ENCODE data around the gene DUSP16. TPM values are rescaled to one million over a fixed set of nuclear protein-coding genes. Genes with fewer than 3 reads are reported as not detected.

The DUSP16 gene
- total and polyA plus RNA-seq, 2 experiments from 2014 or later: 11.7 to 59.4 TPM

GRCh38 chr12:12562016-12562483 lies 613 bp downstream of the DUSP16 start:
- H3F3A ChIP-seq (replicated peaks; ENCODE audit: low read depth): peaks cover 7% of the 10 kb centered on the region
- H2AFZ ChIP-seq: no peak overlapping the region
- peak overlapping the region; percentile 68; the same call in 1 of the 2 replicates for H3K4me2 ChIP-seq
- peak; percentile 62 for DNase-seq (ENCODE audit: low spot score)
- peak overlapping the region; percentile 95 for H3K27ac Mint-ChIP-seq
- TF ChIP-seq POLR2AphosphoS5 (IDR thresholded peaks at IDR 0.05; ENCODE audit: low read depth): no peak; the same call in 1 of the 2 replicates
- TF ChIP-seq CREB1 (CRISPR knock-in tag; IDR thresholded peaks at IDR 0.05; ENCODE audit: low read depth): no peak
- no peak for TF ChIP-seq JUNB (IDR thresholded peaks at IDR 0.05; ENCODE audit: unreplicated experiment)
- TF ChIP-seq REST (IDR thresholded peaks at IDR 0.05; ENCODE audit: unreplicated experiment): no peak
- TF ChIP-seq STAT1 (IDR thresholded peaks at IDR 0.05; ENCODE audit: unreplicated experiment): no peak
- no peak for TF ChIP-seq ZNF114 (CRISPR knock-in tag; IDR thresholded peaks at IDR 0.05)
- no peak for TF ChIP-seq ZNF462 (CRISPR knock-in tag; IDR thresholded peaks at IDR 0.05)
- TF ChIP-seq, protein P1, sequence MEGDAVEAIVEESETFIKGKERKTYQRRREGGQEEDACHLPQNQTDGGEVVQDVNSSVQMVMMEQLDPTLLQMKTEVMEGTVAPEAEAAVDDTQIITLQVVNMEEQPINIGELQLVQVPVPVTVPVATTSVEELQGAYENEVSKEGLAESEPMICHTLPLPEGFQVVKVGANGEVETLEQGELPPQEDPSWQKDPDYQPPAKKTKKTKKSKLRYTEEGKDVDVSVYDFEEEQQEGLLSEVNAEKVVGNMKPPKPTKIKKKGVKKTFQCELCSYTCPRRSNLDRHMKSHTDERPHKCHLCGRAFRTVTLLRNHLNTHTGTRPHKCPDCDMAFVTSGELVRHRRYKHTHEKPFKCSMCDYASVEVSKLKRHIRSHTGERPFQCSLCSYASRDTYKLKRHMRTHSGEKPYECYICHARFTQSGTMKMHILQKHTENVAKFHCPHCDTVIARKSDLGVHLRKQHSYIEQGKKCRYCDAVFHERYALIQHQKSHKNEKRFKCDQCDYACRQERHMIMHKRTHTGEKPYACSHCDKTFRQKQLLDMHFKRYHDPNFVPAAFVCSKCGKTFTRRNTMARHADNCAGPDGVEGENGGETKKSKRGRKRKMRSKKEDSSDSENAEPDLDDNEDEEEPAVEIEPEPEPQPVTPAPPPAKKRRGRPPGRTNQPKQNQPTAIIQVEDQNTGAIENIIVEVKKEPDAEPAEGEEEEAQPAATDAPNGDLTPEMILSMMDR (conservative IDR thresholded peaks at IDR 0.05; ENCODE audit: low read depth in 2 of 2): no peak
- TF ChIP-seq ZNF331 (CRISPR knock-in tag; IDR thresholded peaks at IDR 0.05; ENCODE audit: low read depth): no peak
- no peak for TF ChIP-seq NANOG (IDR thresholded peaks at IDR 0.05; ENCODE audit: borderline replicate concordance)
- TF ChIP-seq ETS1 (IDR thresholded peaks at IDR 0.05): no peak
- TF ChIP-seq EZH2 (IDR thresholded peaks at IDR 0.05; ENCODE audit: low read depth, unreplicated experiment): no peak
- no peak for TF ChIP-seq EZH2phosphoT487 (IDR thresholded peaks at IDR 0.05; ENCODE audit: unreplicated experiment)
- H3K4me1 ChIP-seq (ENCODE audit: insufficient read depth): peaks cover 26% of the 10 kb centered on the region
- H3K4me3 ChIP-seq: peak overlapping the region; percentile 80
- H3K36me3 Mint-ChIP-seq (ENCODE audit: low read depth): peaks cover 26% of the 10 kb centered on the region
- peaks cover 40% of the 10 kb centered on the region for H3K79me2 ChIP-seq (replicated peaks; ENCODE audit: insufficient read depth)
- H3K27me3 ChIP-seq (ENCODE audit: insufficient read depth): no peaks in the 10 kb centered on the region
- peak overlapping the region; percentile 85 for H3K4me3 Mint-ChIP-seq
- peak; percentile 8; the same call in 2 of the 3 replicates for ATAC-seq
- peaks cover 33% of the 10 kb centered on the region for H3K4me1 Mint-ChIP-seq
- H3K27ac ChIP-seq (ENCODE audit: low read depth): peak overlapping the region; percentile 96
- H3K36me3 ChIP-seq (ENCODE audit: insufficient read depth): no peaks in the 10 kb centered on the region
- H3K9me2 ChIP-seq (ENCODE audit: insufficient read depth): no peaks in the 10 kb centered on the region
- H3K9me3 Mint-ChIP-seq: peaks cover 21% of the 10 kb centered on the region
- peaks cover 3% of the 10 kb centered on the region for H3K27me3 Mint-ChIP-seq (ENCODE audit: insufficient read depth, low read depth, poor library complexity)
- H4K20me1 ChIP-seq (replicated peaks; ENCODE audit: insufficient read depth): no peaks in the 10 kb centered on the region

Measured in GM23338 (cell line).